HG02678 (cell line): Measurements from ENCODE around the gene DUSP1.

Experiments
- ATAC-seq: cut with Tn5 transposase; IDR thresholded peaks from one replicate; pipeline ENCODE4 v1.9.1; 2021; ENCODE audit warnings: mild to moderate bottlenecking, moderate library complexity; ENCODE audit not compliant: unreplicated experiment

DUSP1 gene

DNA sequence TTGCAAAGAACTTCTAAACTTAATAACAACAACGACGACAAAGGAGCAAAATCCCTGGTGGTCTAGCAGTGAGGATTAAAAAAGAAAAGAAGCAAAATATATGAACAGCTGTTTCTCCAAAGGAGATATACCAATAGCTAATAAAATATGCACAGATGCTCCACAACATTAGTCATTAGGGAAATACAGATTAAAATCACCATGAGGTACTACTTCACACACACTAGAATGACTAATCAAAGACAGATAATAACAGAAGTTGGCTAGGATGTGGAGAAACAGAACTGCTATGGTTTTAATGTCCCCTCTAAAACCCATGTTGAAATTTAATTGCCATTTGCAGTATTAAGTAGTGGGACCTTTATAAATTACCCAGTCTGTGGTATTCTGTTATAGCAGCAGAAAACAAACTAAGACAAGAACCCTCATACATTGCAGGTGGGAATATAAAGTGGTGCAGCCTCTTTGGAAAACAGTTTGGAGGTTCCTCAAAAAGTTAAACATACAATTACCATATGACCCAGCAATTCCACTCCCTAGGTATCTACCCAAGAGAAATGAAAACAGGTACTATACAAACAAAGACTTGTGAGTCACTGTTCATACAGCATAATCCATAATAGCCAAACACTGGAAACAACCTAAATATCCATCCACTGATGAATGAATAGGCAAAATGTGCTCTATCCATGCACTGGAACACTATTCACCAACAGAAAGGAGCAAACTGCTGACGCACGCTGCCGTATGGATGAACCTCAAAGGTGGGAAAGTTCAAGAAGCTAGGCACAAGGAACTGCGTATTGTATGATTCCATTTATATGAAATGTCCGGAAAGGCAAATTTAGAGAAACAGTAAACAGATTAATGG is 11.4 kb upstream of the DUSP1 start:
- no peak for ATAC-seq

DNA sequence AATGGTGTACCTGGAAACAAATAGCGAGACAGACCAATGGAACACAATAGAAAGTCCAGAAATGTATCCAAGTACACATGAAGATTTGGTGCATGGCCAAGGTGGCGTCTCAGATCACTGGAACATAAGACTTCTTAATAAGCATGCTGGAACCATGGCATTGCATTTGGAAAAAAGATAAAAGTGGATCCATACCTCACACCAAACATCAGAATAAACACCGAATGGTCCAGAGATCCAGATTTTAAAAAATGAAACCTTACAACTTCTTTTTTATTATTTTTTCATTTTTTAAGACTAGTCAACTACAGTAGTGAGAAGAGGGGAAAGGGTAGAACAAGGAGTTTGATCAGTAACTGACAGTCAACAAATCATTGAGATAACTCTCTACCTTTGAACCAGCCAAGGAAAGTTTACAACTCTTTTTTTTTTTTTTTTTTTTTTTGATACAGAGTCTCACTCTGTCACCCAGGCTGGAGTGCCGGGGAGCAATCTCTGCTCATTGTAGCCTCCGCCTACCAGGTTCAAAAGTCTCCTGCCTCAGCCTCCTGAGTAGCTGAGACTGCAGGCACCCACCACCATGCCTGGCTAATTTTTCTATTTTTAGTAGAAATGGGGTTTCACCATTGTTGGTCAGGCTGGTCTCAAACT is 8.8 kb upstream of the DUSP1 start:
- ATAC-seq: no peak

- ATAC-seq: peak; percentile 14
Measured at GRCh38 chr5:172777881-172778814, 7.2 kb upstream of the DUSP1 start.

GRCh38 chr5:172776235-172776594 is 5.2 kb upstream of the DUSP1 start:
- no peak for ATAC-seq

DNA sequence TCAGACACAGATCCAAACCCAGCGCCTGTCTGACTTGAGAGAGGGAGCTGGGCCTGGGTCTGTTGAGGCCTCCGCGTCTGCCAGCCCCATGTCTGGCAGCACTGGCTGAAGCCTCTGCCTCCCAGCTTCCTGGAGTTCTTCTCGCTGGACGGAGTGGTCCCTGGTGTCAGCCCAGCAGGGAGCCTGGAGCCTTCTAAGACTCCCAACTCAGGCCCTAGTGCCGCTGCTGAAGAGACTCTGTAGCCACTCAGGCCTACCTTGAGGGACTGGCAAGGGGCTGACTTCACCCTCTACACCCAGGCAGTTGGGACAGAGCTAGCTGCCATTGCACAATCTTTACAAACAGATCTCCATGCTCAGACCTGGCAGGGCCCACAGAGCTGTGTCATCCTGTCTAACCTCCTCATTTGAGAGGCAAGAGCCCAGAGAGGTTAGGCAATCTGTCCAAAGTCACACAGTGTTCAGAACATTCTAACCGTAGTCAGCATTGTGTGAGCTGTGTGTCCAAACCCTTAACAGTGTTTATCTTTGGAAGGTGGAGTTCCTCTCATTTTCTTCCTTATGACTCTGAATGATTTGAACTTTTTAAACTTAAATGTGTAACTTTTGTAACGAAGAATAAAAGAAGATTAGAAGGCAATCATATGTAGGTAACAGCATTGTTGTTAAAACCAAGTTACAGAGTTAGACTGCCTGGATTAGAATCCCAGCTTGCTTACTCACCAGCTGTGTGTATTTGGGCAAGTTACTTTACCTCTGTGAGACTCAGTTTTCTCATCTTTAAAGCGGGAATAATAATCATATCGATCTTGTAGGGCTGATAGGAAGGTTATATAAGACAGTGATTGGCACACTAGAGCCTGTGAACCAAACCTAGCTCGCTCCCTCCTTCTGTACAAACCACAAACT is 4.6 kb upstream of the DUSP1 start:
- ATAC-seq: no peak

DNA sequence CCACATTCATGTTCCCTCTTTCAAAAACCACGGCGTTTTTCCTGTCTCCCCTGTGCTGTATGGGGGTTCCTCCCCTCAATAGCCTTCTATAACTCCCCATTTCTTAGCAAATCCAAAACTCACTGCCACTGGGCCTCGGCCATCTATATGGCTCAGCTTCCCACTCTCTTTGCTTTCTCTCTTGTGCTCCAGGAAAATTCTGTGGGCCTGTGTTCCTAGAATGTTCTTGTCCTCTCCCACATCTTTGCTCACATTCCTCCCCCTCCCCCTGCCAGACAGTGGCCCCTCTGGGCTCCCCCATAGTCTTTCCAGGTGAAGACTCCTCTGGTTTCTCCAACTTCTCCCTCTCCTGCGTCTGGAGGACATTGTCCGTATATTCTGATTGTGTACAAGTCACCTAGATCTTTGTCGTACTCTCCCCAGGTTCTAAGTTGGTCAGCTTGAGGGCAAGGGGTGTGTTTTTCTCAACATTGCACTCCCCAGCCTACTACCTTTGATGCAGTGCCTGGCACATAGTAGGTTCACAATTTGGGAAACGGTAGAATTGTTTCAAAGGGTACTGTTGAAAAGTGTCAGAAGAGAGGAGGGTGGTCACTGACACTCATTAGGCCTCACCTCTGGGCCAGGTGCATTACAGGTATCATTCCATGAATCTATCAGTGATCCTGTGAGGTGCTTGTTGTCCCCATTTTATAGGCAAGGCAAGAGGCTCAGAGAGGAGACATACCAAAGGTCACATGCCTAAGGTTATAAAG is 3.7 kb upstream of the DUSP1 start:
- ATAC-seq: no peak

- ATAC-seq: no peak
Measured at GRCh38 chr5:172773481-172774469, 2.8 kb upstream of the DUSP1 start.

- peak; percentile 24 for ATAC-seq
Measured at GRCh38 chr5:172772112-172772906, 1.3 kb upstream of the DUSP1 start.

DNA sequence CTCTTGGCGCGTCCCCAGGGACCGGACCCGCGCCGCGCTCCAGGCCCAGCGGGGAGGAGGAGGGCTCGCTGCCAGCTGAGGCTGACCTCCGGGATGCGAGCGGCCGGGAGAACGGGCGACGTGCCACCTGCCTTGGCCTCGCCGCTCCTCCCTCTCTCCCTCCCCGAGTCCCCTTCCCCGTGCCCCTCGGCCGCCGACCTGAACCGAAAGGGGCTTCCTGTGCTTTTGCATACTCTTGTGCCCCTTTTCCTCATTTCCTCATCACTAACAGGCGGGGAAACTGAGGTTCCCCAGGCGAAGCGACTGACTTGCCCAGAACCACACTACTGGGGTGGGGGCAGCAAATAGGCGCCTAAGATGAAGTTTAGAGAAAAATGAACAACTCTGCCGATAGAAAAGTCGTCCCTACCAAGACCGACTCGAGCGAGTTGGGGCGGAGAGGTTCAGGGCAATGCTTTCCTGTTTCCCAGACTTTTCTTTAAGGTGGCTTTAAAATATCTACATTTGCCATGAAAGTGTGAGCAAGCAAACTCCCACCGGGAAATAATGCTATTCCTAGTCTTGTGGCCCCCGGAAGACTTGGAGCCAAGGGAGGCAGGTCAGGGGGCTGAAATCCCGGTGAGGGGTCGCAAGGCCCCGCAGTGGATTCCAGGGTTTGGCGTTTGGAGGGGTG is 580 bp upstream of the DUSP1 start:
- ATAC-seq: no peak

DNA sequence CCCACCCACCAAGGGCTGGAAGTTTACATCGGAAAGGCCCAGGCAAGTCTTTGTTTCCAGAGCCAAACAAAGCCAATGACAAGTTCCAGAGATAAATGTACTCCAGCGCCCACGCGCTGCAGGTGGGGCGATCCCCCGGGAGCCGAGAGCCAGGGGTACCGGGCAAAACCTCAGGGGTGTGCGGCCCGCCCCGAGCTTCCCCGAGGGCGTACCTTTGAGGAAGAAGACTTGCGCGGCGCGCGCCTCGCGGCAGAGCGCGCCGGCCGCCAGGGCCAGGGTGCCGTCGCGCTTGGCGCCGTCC is 671 bp downstream of the DUSP1 start:
- no peak for ATAC-seq

- ATAC-seq: no peak
Measured at GRCh38 chr5:172769616-172770373, 1.2 kb downstream of the DUSP1 start.

DNA sequence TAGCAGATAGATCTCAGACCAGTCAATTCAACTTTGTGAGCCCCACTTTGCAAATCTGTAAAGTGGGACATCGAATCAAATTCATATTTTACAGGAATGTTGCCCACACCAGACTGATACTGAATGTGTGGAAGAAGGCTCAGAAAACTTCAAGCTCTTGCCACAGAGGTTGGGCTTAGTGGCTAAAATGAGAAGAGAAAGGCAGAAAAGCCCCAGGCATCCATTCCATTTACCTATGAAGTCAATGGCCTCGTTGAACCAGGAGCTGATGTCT is 1.7 kb downstream of the DUSP1 start:
- ATAC-seq: no peak

DNA sequence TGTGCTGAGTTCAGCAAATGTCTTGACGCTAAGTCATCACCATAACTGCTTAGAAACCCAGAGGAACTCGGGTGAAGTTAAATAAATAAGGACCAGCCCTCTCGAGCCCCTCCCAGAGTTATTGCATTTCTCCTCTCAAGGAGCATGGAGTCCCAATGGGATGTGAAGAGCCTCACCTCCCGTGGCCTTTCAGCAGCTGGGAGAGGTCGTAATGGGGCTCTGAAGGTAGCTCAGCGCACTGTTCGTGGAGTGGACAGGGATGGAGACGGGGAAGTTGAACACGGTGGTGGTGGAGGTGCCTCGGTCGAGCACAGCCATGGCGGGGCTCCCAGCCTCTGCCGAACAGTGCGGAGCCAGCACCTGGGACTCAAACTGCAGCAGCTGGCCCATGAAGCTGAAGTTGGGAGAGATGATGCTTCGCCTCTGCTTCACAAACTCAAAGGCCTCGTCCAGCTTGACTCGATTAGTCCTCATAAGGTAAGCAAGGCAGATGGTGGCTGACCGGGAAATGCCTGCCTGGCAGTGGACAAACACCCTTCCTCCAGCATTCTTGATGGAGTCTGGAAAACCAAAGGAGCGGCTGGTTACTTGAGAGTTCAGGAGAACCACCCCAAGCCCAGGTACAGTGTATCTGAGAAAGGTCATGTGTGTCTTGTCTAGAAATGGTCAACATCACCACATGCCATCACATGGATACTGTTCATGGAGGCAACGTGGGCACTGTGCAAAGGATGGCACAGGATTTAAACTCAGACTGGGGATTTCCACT is 2.2 kb downstream of the DUSP1 start:
- ATAC-seq: no peak

DNA sequence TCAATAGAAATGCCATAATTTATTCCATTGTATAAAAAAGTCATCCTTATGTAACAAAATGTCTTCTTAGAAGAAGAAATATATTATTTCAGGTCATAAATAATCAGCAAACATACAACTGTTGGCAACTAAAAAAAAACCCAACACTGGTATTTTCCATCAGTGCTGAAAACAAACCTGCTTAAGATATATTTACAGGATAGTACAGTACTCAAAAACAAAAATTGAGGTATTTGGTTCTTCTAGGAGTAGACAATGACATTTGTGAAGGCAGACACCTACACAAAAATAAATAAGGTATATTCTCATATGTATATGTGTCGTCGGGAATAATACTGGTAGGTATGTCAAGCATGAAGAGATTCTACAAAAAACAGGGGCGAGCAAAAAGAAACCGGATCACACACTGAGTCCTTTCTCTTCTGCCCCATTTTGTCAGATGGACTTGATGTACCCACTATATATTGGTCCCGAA is 2.9 kb downstream of the DUSP1 start:
- ATAC-seq: no peak

DNA sequence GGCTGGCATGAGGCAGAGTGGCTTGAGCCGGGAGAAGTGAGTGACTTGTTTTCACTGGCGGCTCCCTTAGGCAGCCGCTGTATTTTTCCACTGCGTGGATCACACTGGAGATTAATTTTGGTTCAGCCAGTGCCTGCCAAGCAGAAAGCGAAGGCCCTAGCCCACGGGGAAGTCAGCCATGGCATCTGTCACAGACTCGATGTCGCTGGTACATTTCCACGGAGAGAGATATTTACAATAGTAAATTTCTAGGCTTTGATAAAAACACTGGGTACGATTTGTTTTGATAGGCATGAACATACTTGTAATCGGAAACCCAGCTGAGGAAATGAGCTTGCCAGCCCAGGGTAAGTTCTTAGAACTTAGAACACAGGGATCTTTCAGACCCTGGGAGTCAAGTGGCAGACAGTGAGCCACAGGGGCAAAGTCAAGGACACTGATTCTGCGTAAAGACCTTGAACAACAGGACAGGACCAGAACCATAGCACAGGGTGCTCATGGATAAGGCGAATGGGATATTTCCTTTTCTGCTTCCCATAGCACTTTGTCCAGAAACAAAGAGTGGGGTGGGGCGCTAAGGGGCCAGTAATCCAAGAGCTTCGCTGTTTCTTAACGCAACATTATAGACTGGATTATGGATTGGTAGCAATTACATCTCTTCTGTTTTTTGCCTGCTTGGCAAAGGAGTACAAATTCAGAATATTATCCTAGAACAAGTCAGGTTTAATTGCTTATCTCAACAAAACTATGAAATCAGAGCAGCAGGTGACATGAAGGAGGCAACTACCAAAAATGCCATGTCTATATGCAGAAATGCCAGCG is 4.5 kb downstream of the DUSP1 start:
- ATAC-seq: no peak
